ENCODE data around the gene CSNK2A1. TPM values are rescaled to one million over a fixed set of nuclear protein-coding genes. Genes with fewer than 3 reads are reported as not detected.
"Not testable (repeated sequence)": the region's sequence is repeated elsewhere in the genome, so short reads cannot be mapped to it uniquely, and the experiment has no call there.

The CSNK2A1 gene
- total RNA-seq, 4 donors from 2014 or later = 85.0 to 107 (median 96.9) TPM

DNA sequence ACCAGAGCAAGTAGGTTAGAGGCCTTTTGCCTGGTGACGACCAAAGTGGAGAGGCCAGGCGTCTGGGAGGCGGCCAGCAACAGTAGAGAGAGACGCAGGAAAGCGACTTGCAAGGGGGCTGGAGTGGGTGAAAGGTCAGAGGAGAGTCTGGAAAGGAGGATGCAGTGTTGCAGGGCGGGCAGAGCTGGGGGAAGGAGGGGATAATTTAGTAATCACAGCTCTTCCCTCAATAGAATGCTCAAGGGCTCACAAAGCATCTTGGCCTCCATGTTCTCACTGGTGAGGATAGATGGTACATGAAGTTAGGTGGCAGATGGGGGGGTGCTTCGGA lies 41.3 kb upstream of the CSNK2A1 start:
- Histone ChIP-seq H3K36me3 (no peaks in the 10 kb centered on the region), H3K27ac (no peak overlapping the region), H3K4me1 (no peaks in the 10 kb centered on the region), H3K9me3 (no peaks in the 10 kb centered on the region), H3K4me3 (no peak overlapping the region), H3K27me3 (peaks cover 44% of the 10 kb centered on the region)
- no peak for TF ChIP-seq EP300 (IDR thresholded peaks at IDR 0.05)
- no peak for TF ChIP-seq POLR2A (IDR thresholded peaks at IDR 0.05)
- TF ChIP-seq POLR2AphosphoS5 (IDR thresholded peaks at IDR 0.05) = no peak
- TF ChIP-seq, protein P1, sequence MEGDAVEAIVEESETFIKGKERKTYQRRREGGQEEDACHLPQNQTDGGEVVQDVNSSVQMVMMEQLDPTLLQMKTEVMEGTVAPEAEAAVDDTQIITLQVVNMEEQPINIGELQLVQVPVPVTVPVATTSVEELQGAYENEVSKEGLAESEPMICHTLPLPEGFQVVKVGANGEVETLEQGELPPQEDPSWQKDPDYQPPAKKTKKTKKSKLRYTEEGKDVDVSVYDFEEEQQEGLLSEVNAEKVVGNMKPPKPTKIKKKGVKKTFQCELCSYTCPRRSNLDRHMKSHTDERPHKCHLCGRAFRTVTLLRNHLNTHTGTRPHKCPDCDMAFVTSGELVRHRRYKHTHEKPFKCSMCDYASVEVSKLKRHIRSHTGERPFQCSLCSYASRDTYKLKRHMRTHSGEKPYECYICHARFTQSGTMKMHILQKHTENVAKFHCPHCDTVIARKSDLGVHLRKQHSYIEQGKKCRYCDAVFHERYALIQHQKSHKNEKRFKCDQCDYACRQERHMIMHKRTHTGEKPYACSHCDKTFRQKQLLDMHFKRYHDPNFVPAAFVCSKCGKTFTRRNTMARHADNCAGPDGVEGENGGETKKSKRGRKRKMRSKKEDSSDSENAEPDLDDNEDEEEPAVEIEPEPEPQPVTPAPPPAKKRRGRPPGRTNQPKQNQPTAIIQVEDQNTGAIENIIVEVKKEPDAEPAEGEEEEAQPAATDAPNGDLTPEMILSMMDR (IDR thresholded peaks at IDR 0.05) = no peak
- no peak for DNase-seq (ENCODE audit: low spot score in 2 of 2)
- WGBS = 64% methylated on average over 7 of the region's 7 CpGs

DNA sequence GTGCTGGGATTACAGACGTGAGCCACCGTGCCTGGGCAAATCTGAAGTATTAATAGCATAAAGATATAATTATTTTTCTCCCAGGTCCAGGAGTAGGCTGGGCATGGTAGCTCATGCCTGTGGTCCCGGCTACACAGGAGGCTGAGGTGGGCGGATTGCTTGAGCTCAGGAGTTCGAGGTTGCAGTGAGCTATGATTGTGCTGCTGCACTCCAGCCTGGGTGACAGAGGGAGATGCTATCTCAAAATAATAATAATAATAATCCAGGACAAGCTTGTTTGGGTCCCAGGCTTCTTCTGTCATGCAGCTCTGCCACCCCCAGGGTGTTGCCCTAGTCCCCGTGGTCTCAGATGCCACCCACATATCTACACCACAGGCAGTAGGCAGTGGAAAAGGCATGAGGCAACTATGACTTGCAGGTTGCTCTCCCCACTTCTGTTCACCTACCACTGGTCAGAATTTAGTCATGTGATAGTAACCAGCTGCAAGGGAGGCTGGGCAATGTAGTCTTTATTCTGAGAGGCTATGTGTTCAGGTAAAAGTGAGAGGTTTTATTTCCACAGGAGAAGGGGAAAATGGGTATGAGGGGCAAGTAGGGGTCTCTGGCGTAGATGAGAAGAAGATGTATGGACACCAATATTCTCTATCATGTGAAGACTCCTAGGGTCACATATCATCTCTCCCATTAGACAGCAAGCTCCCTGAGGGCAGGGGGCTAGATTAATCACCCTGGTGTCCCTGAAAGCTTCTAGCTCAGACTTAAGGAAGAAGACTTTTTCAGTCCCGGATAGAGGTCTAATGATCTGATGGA lies 40.8 kb upstream of the CSNK2A1 start:
- Histone ChIP-seq H3K27ac (no peak overlapping the region), H3K9me3 (no peaks in the 10 kb centered on the region), H3K36me3 (no peaks in the 10 kb centered on the region), H3K4me1 (no peaks in the 10 kb centered on the region), H3K4me3 (no peak overlapping the region), H3K27me3 (peaks cover 46% of the 10 kb centered on the region)
- no peak for DNase-seq (ENCODE audit: low spot score in 2 of 2)
- 71% methylated on average over 8 of the region's 8 CpGs for WGBS
- no peak for TF ChIP-seq POLR2AphosphoS5 (IDR thresholded peaks at IDR 0.05)
- no peak for TF ChIP-seq EP300 (IDR thresholded peaks at IDR 0.05)
- TF ChIP-seq, protein P1 (IDR thresholded peaks at IDR 0.05) = no peak
- no peak for TF ChIP-seq POLR2A (IDR thresholded peaks at IDR 0.05)

DNA sequence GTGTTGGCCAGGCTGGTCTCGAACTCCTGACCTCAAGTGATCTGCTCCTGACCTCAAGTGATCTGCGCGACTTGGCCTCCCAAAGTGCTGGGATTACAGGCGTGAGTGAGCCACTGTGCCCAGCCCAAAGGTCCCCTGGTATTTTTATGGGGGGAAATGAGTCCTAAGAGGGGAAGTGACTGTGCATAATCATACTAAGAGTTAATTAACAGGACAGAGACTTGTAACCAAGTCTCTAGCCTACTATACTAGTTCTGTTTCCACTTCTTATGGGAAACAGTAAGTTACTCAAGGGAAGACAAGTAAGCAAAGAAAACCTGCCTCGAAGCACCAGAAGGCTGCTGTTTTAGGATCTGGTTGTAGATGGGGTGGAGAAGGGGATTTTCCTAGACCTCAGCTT lies 38.6 kb upstream of the CSNK2A1 start:
- no peak for DNase-seq (ENCODE audit: low spot score in 2 of 2)
- peaks cover 46% of the 10 kb centered on the region for H3K27me3 ChIP-seq
- no peaks in the 10 kb centered on the region for H3K36me3 ChIP-seq
- H3K27ac ChIP-seq = no peak overlapping the region
- H3K9me3 ChIP-seq = no peaks in the 10 kb centered on the region
- no peaks in the 10 kb centered on the region for H3K4me1 ChIP-seq
- no peak overlapping the region for H3K4me3 ChIP-seq
- WGBS = 56% methylated on average over 5 of the region's 5 CpGs
- TF ChIP-seq, protein P1 (IDR thresholded peaks at IDR 0.05) = no peak

DNA sequence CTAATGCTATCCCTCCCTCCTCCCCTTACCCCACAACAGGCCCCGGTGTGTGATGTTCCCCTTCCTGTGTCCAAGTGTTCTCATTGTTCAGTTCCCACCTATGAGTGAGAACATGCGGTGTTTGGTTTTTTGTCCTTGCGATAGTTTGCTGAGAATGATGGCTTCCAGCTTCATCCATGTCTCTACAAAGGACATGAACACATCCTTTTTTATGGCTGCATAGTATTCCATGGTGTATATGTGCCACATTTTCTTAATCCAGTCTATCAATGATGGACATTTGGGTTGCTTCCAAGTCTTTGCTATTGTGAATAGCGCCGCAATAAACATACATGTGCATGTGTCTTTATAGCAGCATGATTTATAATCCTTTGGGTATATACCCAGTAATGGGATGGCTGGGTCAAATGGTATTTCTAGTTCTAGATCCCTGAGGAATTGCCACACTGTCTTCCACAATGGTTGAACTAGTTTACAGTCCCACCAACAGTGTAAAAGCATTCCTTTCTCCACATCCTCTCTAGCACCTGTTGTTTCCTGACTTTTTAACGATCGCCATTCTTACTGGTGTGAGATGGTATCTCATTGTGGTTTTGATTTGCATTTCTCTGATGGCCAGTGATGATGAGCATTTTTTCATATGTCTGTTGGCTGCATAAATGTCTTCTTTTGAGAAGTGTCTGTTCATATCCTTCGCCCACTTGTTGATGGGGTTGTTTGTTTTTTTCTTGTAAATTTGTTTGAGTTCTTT lies 35.5 kb upstream of the CSNK2A1 start:
- H3K36me3 ChIP-seq; DNase-seq (ENCODE audit: low spot score in 2 of 2); H3K4me3 ChIP-seq; H3K4me1 ChIP-seq; H3K9me3 ChIP-seq; H3K27ac ChIP-seq: not testable (repeated sequence)
- peaks cover 48% of the 10 kb centered on the region for H3K27me3 ChIP-seq
- WGBS = 87% methylated on average over 8 of the region's 8 CpGs

DNA sequence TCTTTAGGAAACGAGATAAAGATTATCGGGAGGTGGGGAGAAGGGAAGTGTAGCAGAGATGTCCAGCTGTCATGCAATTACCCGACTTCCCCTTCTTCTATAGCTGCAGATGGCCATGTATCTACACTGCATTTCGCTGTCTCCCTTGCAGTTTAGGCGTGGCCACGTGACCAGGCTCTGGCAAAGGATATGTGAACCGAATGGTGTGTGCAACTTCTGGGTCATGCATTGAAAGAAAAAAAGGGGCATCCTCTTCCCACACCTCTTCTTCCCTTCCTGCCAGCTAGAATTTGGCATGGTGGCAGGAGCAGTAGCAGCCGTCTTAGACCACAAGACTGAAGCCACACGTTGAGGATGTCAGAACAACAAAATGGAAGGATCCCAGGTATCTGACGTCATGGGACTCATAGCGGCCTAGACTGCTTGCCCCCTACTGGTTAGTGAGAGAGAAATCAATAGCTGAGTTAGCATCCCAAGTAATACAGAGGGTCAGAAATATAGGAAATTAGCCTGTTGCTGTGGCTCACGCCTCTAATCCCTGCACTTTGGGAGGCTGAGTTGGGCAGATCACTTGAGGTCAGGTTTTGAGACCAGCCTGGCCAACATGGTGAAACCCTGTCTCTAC lies 33.7 kb upstream of the CSNK2A1 start:
- H3K36me3 ChIP-seq = no peaks in the 10 kb centered on the region
- WGBS = 66% methylated on average over 12 of the region's 12 CpGs

More for the DNA sequence above, 33.7 kb upstream of the CSNK2A1 start:
- no peak for TF ChIP-seq EP300 (IDR thresholded peaks at IDR 0.05)
- no peak for TF ChIP-seq POLR2AphosphoS5 (IDR thresholded peaks at IDR 0.05)
- TF ChIP-seq, protein P1 (IDR thresholded peaks at IDR 0.05) = no peak
- Histone ChIP-seq H3K9me3 (no peaks in the 10 kb centered on the region), H3K27me3 (peaks cover 53% of the 10 kb centered on the region), H3K27ac (no peak overlapping the region), H3K4me3 (no peak overlapping the region), H3K4me1 (peaks cover 1% of the 10 kb centered on the region)
- peak in 1 of 2 donors; percentile 26 for DNase-seq (ENCODE audit: low spot score in 2 of 2)
